H9 (cell line): ENCODE results near the gene ATXN10. TPM values are rescaled to one million over a fixed set of nuclear protein-coding genes. Genes with fewer than 3 reads are reported as not detected.
A peak's percentile ranks its signal among the peaks of the same experiment; 100 is the strongest.

ENCODE experiments used
- DNase-seq: peaks from one replicate; pipeline ENCODE4 v3.0.0-alpha.2; 2017
- H2AFZ ChIP-seq: one replicate; pipeline ENCODE4 v1.6.1; 2013; ENCODE audit warnings: mild to moderate bottlenecking, low read length, control low read depth, moderate library complexity
- H2AK5ac ChIP-seq: 2 replicates; pipeline ENCODE4 v1.6.1; 2013; ENCODE audit warnings: low read length, control low read depth, mixed read lengths; ENCODE audit not compliant: insufficient read length
- H2BK120ac ChIP-seq: one replicate; pipeline ENCODE4 v1.6.1; 2013; ENCODE audit warnings: low read depth, mild to moderate bottlenecking, low read length, control low read depth, inconsistent platforms; ENCODE audit not compliant: poor library complexity, severe bottlenecking
- H2BK12ac ChIP-seq: 2 replicates; pipeline ENCODE4 v1.6.1; 2013; ENCODE audit warnings: low read length, control low read depth, mixed read lengths, low read depth; ENCODE audit not compliant: insufficient read length
- H2BK15ac ChIP-seq: 2 replicates; pipeline ENCODE4 v1.6.1; 2013; ENCODE audit warnings: low read depth, low read length, control low read depth
- H2BK20ac ChIP-seq: one replicate; pipeline ENCODE4 v1.6.1; 2013; ENCODE audit warnings: low read depth, mild to moderate bottlenecking, low read length, control low read depth, inconsistent platforms; ENCODE audit not compliant: poor library complexity, severe bottlenecking
- H2BK5ac ChIP-seq: 2 replicates; pipeline ENCODE4 v1.6.1; 2013; ENCODE audit warnings: low read length, control low read depth, mixed read lengths; ENCODE audit not compliant: insufficient read length
- H3K14ac ChIP-seq: 2 replicates; pipeline ENCODE4 v1.6.1; 2013; ENCODE audit warnings: low read length, control low read depth; ENCODE audit not compliant: insufficient read depth
- H3K18ac ChIP-seq: 2 replicates; pipeline ENCODE4 v1.6.1; 2013; ENCODE audit warnings: low read depth, mild to moderate bottlenecking, mixed read lengths, low read length, control low read depth; ENCODE audit not compliant: insufficient read length
- H3K23ac ChIP-seq: 2 replicates; pipeline ENCODE4 v1.6.1; 2013; ENCODE audit warnings: low read length, control low read depth, mixed read lengths, low read depth; ENCODE audit not compliant: insufficient read length
- H3K23me2 ChIP-seq: 2 replicates; pipeline ENCODE4 v1.6.1; 2013; ENCODE audit warnings: low read depth, mild to moderate bottlenecking, mixed read lengths, low read length, control low read depth; ENCODE audit not compliant: insufficient read length, poor library complexity, severe bottlenecking
- H3K27ac ChIP-seq: 2 replicates; pipeline ENCODE4 v1.5.1; 2013; ENCODE audit warnings: low read length, control low read depth, mixed read lengths, low read depth; ENCODE audit not compliant: insufficient read length
- H3K27me3 ChIP-seq: 2 replicates; pipeline ENCODE4 v1.6.1; 2013; ENCODE audit warnings: low read length, control low read depth, inconsistent platforms; ENCODE audit not compliant: insufficient read depth
- H3K4ac ChIP-seq: 2 replicates; pipeline ENCODE4 v1.6.1; 2013; ENCODE audit warnings: low read depth, mild to moderate bottlenecking, control low read depth, inconsistent platforms, low read length, moderate library complexity
- H3K4me1 ChIP-seq: 2 replicates; pipeline ENCODE4 v1.6.1; 2013; ENCODE audit warnings: low read length, control low read depth, inconsistent platforms; ENCODE audit not compliant: insufficient read depth
- H3K4me2 ChIP-seq: 2 replicates; pipeline ENCODE4 v1.6.1; 2013; ENCODE audit warnings: low read length, control low read depth, mixed read lengths; ENCODE audit not compliant: insufficient read length, insufficient read depth
- H3K56ac ChIP-seq: 2 replicates; pipeline ENCODE4 v1.6.1; 2013; ENCODE audit warnings: low read depth, mild to moderate bottlenecking, mixed read lengths, low read length, control low read depth; ENCODE audit not compliant: insufficient read length
- H3K79me1 ChIP-seq: 2 replicates; pipeline ENCODE4 v1.6.1; 2013; ENCODE audit warnings: low read depth, mild to moderate bottlenecking, moderate library complexity, low read length, control low read depth, inconsistent platforms; ENCODE audit not compliant: insufficient read depth, poor library complexity, severe bottlenecking
- H3K79me2 ChIP-seq: 2 replicates; pipeline ENCODE4 v1.6.1; 2013; ENCODE audit warnings: low read length, control low read depth, inconsistent platforms; ENCODE audit not compliant: insufficient read depth
- H3K9ac ChIP-seq: 2 replicates; pipeline ENCODE4 v1.6.1; 2013; ENCODE audit warnings: low read length, control low read depth, mixed read lengths; ENCODE audit not compliant: insufficient read length; ENCODE audit errors: extremely low read depth
- H3K9me3 ChIP-seq: one replicate; pipeline ENCODE4 v1.6.1; 2013; ENCODE audit warnings: low read depth, low read length, inconsistent platforms; ENCODE audit not compliant: control insufficient read depth
- H3T11ph ChIP-seq: one replicate; pipeline ENCODE4 v1.6.1; 2013; ENCODE audit warnings: mild to moderate bottlenecking, low read length, control low read depth, inconsistent platforms
- H4K20me1 ChIP-seq: one replicate; pipeline ENCODE4 v1.6.1; 2013; ENCODE audit not compliant: control insufficient read depth, insufficient read length, insufficient read depth
- H4K5ac ChIP-seq: 2 replicates; pipeline ENCODE4 v1.6.1; 2013; ENCODE audit warnings: low read depth, mild to moderate bottlenecking, mixed read lengths, low read length, control low read depth; ENCODE audit not compliant: insufficient read length
- H4K8ac ChIP-seq: replicated peaks from 2 replicates; pipeline ENCODE4 v1.6.1; 2013; ENCODE audit warnings: low read length, control low read depth, mixed read lengths, low read depth; ENCODE audit not compliant: insufficient read length
- H4K91ac ChIP-seq: 2 replicates; pipeline ENCODE4 v1.6.1; 2013; ENCODE audit warnings: low read depth, mild to moderate bottlenecking, moderate library complexity, mixed read lengths, low read length, control low read depth; ENCODE audit not compliant: insufficient read length
- H3K27ac Mint-ChIP-seq, 3 experiments: 2 replicates in 2 of 3; 3 replicates in 1 of 3; pipeline ENCODE4 v1.8.0; 2020 to 2021; ENCODE audit warnings: mixed read lengths in 3 of 3, mild to moderate bottlenecking in 1 of 3, moderate library complexity in 1 of 3
- H3K27me3 Mint-ChIP-seq: 2 replicates; pipeline ENCODE4 v1.8.0; 2021; ENCODE audit warnings: low read depth, mild to moderate bottlenecking, moderate library complexity, mixed read lengths
- H3K36me3 Mint-ChIP-seq, 3 experiments: 2 replicates in 2 of 3; 3 replicates in 1 of 3; pipeline ENCODE4 v1.8.0; 2020 to 2021; ENCODE audit warnings: low read depth in 3 of 3, mixed read lengths in 3 of 3; ENCODE audit not compliant: insufficient read depth in 1 of 3
- H3K4me1 Mint-ChIP-seq, 2 experiments: 2 replicates each; pipeline ENCODE4 v1.8.0; 2020; ENCODE audit warnings: mixed read lengths in 2 of 2
- H3K4me3 Mint-ChIP-seq, 2 experiments: 2 replicates in 1 of 2; 3 replicates in 1 of 2; pipeline ENCODE4 v1.8.0; 2020 to 2021; ENCODE audit warnings: mild to moderate bottlenecking in 2 of 2, mixed read lengths in 2 of 2, moderate library complexity in 1 of 2
- H3K9me3 Mint-ChIP-seq, 2 experiments: 2 replicates in 1 of 2; 3 replicates in 1 of 2; pipeline ENCODE4 v1.8.0; 2020; ENCODE audit warnings: mild to moderate bottlenecking in 2 of 2, mixed read lengths in 2 of 2, moderate library complexity in 1 of 2
- WGBS: extraction: QIAGEN DNeasy Blood & Tissue Kit; methylation state at CpG from one replicate; pipeline ENCODE4 v1.1.7; 2013; ENCODE audit warnings: missing lambda C conversion rate, low lambda C conversion rate, mixed read lengths; ENCODE audit not compliant: insufficient read length; ENCODE audit errors: extremely low coverage; 5-methylcytosine and 5-hydroxymethylcytosine counted together
- total RNA-seq: library from RNA; stranded (reverse); gene quantifications from 2 replicates; pipeline ENCODE4 v1.2.1, GENCODE V29; 2021
- TF ChIP-seq, protein P1 (sequence below): fragments of 200-600 bp; sonication (generic); conservative IDR thresholded peaks from 3 replicates; pipeline ENCODE4 v1.8.0; 2021; ENCODE audit warnings: antibody characterized with exemption, mild to moderate bottlenecking

Gene ATXN10
- total RNA-seq, 1 experiment from 2014 or later: 210 TPM

DNA sequence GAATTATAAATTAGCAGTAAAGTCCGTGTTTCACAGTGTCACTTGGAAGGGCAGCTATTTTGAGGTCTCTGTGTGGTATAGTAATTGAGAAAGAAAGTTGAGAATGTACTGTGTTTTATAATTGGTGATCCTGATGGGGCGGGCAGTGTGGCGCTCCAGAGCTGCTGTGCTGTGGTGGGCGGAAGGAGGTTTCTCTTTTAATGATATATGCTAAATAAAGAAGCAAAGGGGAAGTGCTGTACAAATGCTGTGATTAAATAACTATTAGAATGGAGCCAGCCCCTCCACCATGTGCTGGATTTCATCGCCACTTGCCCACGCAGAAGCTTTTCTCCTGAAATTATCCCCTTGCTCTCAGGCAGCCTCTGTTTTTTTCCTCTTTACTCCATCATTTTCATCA lies 24.6 kb downstream of the ATXN10 start:
- H3K79me2 ChIP-seq: no peaks in the 10 kb centered on the region
- no peak overlapping the region for H2BK20ac ChIP-seq

More for the DNA sequence above, 24.6 kb downstream of the ATXN10 start:
- Histone ChIP-seq H3K9me3 (no peaks in the 10 kb centered on the region), H2BK15ac (no peak overlapping the region), H3K4ac (no peak overlapping the region), H3K4me1 (no peaks in the 10 kb centered on the region; the same call in 1 of the 2 replicates), H3K27ac (no peak overlapping the region), H3K56ac (no peak overlapping the region), H4K91ac (no peak overlapping the region), H4K5ac (no peak overlapping the region), H3T11ph (no peak overlapping the region), H3K79me1 (peaks cover 5% of the 10 kb centered on the region), H3K18ac (no peak overlapping the region), H3K23me2 (no peaks in the 10 kb centered on the region), H3K4me2 (no peak overlapping the region), H2AFZ (no peak overlapping the region), H4K20me1 (no peaks in the 10 kb centered on the region), H4K8ac (no peak overlapping the region), H2BK5ac (no peak overlapping the region), H2BK120ac (no peak overlapping the region), H2AK5ac (no peak overlapping the region), H3K9ac (no peak overlapping the region), H3K23ac (no peak overlapping the region), H3K14ac (no peak overlapping the region), H3K27me3 (no peaks in the 10 kb centered on the region), H2BK12ac (no peak overlapping the region)
- TF ChIP-seq, protein P1, sequence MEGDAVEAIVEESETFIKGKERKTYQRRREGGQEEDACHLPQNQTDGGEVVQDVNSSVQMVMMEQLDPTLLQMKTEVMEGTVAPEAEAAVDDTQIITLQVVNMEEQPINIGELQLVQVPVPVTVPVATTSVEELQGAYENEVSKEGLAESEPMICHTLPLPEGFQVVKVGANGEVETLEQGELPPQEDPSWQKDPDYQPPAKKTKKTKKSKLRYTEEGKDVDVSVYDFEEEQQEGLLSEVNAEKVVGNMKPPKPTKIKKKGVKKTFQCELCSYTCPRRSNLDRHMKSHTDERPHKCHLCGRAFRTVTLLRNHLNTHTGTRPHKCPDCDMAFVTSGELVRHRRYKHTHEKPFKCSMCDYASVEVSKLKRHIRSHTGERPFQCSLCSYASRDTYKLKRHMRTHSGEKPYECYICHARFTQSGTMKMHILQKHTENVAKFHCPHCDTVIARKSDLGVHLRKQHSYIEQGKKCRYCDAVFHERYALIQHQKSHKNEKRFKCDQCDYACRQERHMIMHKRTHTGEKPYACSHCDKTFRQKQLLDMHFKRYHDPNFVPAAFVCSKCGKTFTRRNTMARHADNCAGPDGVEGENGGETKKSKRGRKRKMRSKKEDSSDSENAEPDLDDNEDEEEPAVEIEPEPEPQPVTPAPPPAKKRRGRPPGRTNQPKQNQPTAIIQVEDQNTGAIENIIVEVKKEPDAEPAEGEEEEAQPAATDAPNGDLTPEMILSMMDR: no peak
- H3K9me3 Mint-ChIP-seq: no peaks in the 10 kb centered on the region
- no peaks in the 10 kb centered on the region for H3K27me3 Mint-ChIP-seq
- H3K4me3 Mint-ChIP-seq: no peak overlapping the region
- peaks cover 17 to 66% (median 57%) of the 10 kb centered on the region in 3 experiments; a peak in 6 of 7 replicates for H3K36me3 Mint-ChIP-seq
- no peak for DNase-seq
- WGBS: no CpG with 5 or more reads among the region's 6 CpGs
- H3K4me1 Mint-ChIP-seq: peaks cover 3 to 9% of the 10 kb centered on the region in 2 experiments; a peak in 2 of 4 replicates
- peak overlapping the region in 1 of 3 experiments; percentile 8; a peak in 1 of 7 replicates for H3K27ac Mint-ChIP-seq
